Activated naive CD4-positive, alpha-beta T cell treated with anti-CD3 and anti-CD28 coated beads, Interleukin-2, amount 10 ng/mL, durations not matched to agents 7 days and 5 days (primary cell): Measurements from ENCODE around the gene PLEKHM3.
"Not testable (repeated sequence)": the region's sequence is repeated elsewhere in the genome, so short reads cannot be mapped to it uniquely, and the experiment has no call there.

Experiments used
- CTCF ChIA-PET: fragments of 350-600 bp; sonication (Branson Sonifier 250); formaldehyde crosslinking; loops from one replicate; lab custom pipeline; 2021; ENCODE audit warnings: antibody characterized with exemption; lab: Charles Lee
- DNase-seq: peaks from one replicate; pipeline ENCODE4 v3.0.0-alpha.2; 2020
- H3K27ac Mint-ChIP-seq: one replicate; pipeline ENCODE4 v1.8.0; 2021; ENCODE audit warnings: mild to moderate bottlenecking, moderate library complexity, mixed read lengths
- H3K27me3 Mint-ChIP-seq: one replicate; pipeline ENCODE4 v1.8.0; 2021; ENCODE audit warnings: mild to moderate bottlenecking, mixed read lengths
- H3K36me3 Mint-ChIP-seq: one replicate; pipeline ENCODE4 v1.8.0; 2021; ENCODE audit warnings: mixed read lengths
- H3K4me1 Mint-ChIP-seq: one replicate; pipeline ENCODE4 v1.8.0; 2021; ENCODE audit warnings: mixed read lengths
- H3K4me3 Mint-ChIP-seq: one replicate; pipeline ENCODE4 v1.8.0; 2021; ENCODE audit warnings: mild to moderate bottlenecking, moderate library complexity, mixed read lengths
- H3K9me3 Mint-ChIP-seq: one replicate; pipeline ENCODE4 v1.8.0; 2021; ENCODE audit warnings: mixed read lengths

PLEKHM3 gene

GRCh38 chr2:207816546-207816945, 208.8 kb downstream of the PLEKHM3 start:
- no peak for DNase-seq
- CTCF ChIA-PET = no interaction called here
- H3K27me3 Mint-ChIP-seq = peaks cover 3% of the 10 kb centered on the region
- H3K4me1 Mint-ChIP-seq = no peaks in the 10 kb centered on the region
- H3K4me3 Mint-ChIP-seq = no peak overlapping the region
- no peaks in the 10 kb centered on the region for H3K36me3 Mint-ChIP-seq
- H3K27ac Mint-ChIP-seq = no peak overlapping the region
- no peaks in the 10 kb centered on the region for H3K9me3 Mint-ChIP-seq

GRCh38 chr2:207815254-207815653, 210.1 kb downstream of the PLEKHM3 start:
- H3K4me3 Mint-ChIP-seq = no peak overlapping the region
- no peak overlapping the region for H3K27ac Mint-ChIP-seq
- H3K4me1 Mint-ChIP-seq = no peaks in the 10 kb centered on the region
- CTCF ChIA-PET = no interaction called here
- no peaks in the 10 kb centered on the region for H3K9me3 Mint-ChIP-seq
- H3K27me3 Mint-ChIP-seq = peaks cover 5% of the 10 kb centered on the region
- no peaks in the 10 kb centered on the region for H3K36me3 Mint-ChIP-seq
- DNase-seq = no peak

- DNase-seq = no peak
Observed at GRCh38 chr2:207813942-207814341, 211.4 kb downstream of the PLEKHM3 start.

GRCh38 chr2:207813221-207813916, 212.0 kb downstream of the PLEKHM3 start:
- Mint-ChIP-seq H3K36me3 (no peaks in the 10 kb centered on the region), H3K27ac (no peak overlapping the region), H3K4me1 (no peaks in the 10 kb centered on the region), H3K27me3 (peaks cover 11% of the 10 kb centered on the region), H3K9me3 (no peaks in the 10 kb centered on the region), H3K4me3 (no peak overlapping the region)
- DNase-seq = no peak
- CTCF ChIA-PET = no interaction called here

More at GRCh38 chr2:207813942-207814341, 211.4 kb downstream of the PLEKHM3 start:
- CTCF ChIA-PET = no interaction called here
- Mint-ChIP-seq H3K27ac (no peak overlapping the region), H3K4me1 (no peaks in the 10 kb centered on the region), H3K9me3 (no peaks in the 10 kb centered on the region), H3K36me3 (no peaks in the 10 kb centered on the region), H3K27me3 (peaks cover 11% of the 10 kb centered on the region), H3K4me3 (no peak overlapping the region)

GRCh38 chr2:207812726-207813080, 212.6 kb downstream of the PLEKHM3 start:
- Mint-ChIP-seq H3K9me3 (no peaks in the 10 kb centered on the region), H3K27ac (no peak overlapping the region), H3K27me3 (peaks cover 11% of the 10 kb centered on the region), H3K4me1 (peaks cover under 1% of the 10 kb centered on the region), H3K36me3 (no peaks in the 10 kb centered on the region), H3K4me3 (no peak overlapping the region)
- CTCF ChIA-PET = no interaction called here
- DNase-seq = no peak

GRCh38 chr2:207812058-207812725, 213.1 kb downstream of the PLEKHM3 start:
- H3K27me3 Mint-ChIP-seq = peaks cover 11% of the 10 kb centered on the region
- no peak overlapping the region for H3K4me3 Mint-ChIP-seq
- peaks cover 4% of the 10 kb centered on the region for H3K4me1 Mint-ChIP-seq
- CTCF ChIA-PET = no interaction called here
- H3K9me3 Mint-ChIP-seq = no peaks in the 10 kb centered on the region
- no peaks in the 10 kb centered on the region for H3K36me3 Mint-ChIP-seq
- DNase-seq = no peak
- peak overlapping the region; percentile 4 for H3K27ac Mint-ChIP-seq

- DNase-seq, CTCF ChIA-PET, H3K4me1 Mint-ChIP-seq, H3K4me3 Mint-ChIP-seq, H3K27ac Mint-ChIP-seq, H3K9me3 Mint-ChIP-seq, H3K36me3 Mint-ChIP-seq: not testable (repeated sequence)
- H3K27me3 Mint-ChIP-seq = peaks cover 11% of the 10 kb centered on the region
Observed at GRCh38 chr2:207811658-207812057, 213.7 kb downstream of the PLEKHM3 start.

GRCh38 chr2:207810200-207810788, 215.0 kb downstream of the PLEKHM3 start:
- Mint-ChIP-seq H3K4me3 (no peak overlapping the region), H3K27ac (no peak overlapping the region), H3K4me1 (peaks cover 4% of the 10 kb centered on the region), H3K36me3 (no peaks in the 10 kb centered on the region), H3K27me3 (peaks cover 11% of the 10 kb centered on the region), H3K9me3 (no peaks in the 10 kb centered on the region)
- CTCF ChIA-PET = no interaction called here
- no peak for DNase-seq

GRCh38 chr2:207808119-207808518, 217.2 kb downstream of the PLEKHM3 start:
- Mint-ChIP-seq H3K9me3 (no peaks in the 10 kb centered on the region), H3K36me3 (no peaks in the 10 kb centered on the region), H3K27me3 (peaks cover 17% of the 10 kb centered on the region), H3K4me3 (no peak overlapping the region), H3K4me1 (peaks cover 4% of the 10 kb centered on the region), H3K27ac (no peak overlapping the region)
- DNase-seq = no peak
- CTCF ChIA-PET = no interaction called here

GRCh38 chr2:207807516-207807915, 217.8 kb downstream of the PLEKHM3 start:
- Mint-ChIP-seq H3K27ac (no peak overlapping the region), H3K4me3 (no peak overlapping the region), H3K4me1 (peaks cover 4% of the 10 kb centered on the region), H3K27me3 (peaks cover 17% of the 10 kb centered on the region), H3K9me3 (no peaks in the 10 kb centered on the region), H3K36me3 (no peaks in the 10 kb centered on the region)
- CTCF ChIA-PET = no interaction called here
- DNase-seq = no peak

- Mint-ChIP-seq H3K27ac (no peak overlapping the region), H3K9me3 (no peaks in the 10 kb centered on the region), H3K36me3 (no peaks in the 10 kb centered on the region), H3K4me1 (peaks cover 4% of the 10 kb centered on the region), H3K4me3 (no peak overlapping the region), H3K27me3 (peaks cover 19% of the 10 kb centered on the region)
- CTCF ChIA-PET = interaction anchor here (0.8 kb wide), 1 partner anchor 235 kb away, joined by 3 read pairs; no protein-coding TSS in a partner anchor
- no peak for DNase-seq
Observed at GRCh38 chr2:207805566-207806226, 219.6 kb downstream of the PLEKHM3 start.

- CTCF ChIA-PET = no interaction called here
- Mint-ChIP-seq H3K9me3 (no peaks in the 10 kb centered on the region), H3K36me3 (no peaks in the 10 kb centered on the region), H3K4me1 (peaks cover 3% of the 10 kb centered on the region), H3K27me3 (peaks cover 11% of the 10 kb centered on the region), H3K4me3 (no peak overlapping the region), H3K27ac (no peak overlapping the region)
- no peak for DNase-seq
Observed at GRCh38 chr2:207802650-207803049, 222.7 kb downstream of the PLEKHM3 start.

- no peak for DNase-seq
- H3K9me3 Mint-ChIP-seq = no peaks in the 10 kb centered on the region
- CTCF ChIA-PET = no interaction called here
- H3K4me3 Mint-ChIP-seq = no peak overlapping the region
- peaks cover 11% of the 10 kb centered on the region for H3K27me3 Mint-ChIP-seq
- no peak overlapping the region for H3K27ac Mint-ChIP-seq
- H3K4me1 Mint-ChIP-seq = no peaks in the 10 kb centered on the region
- H3K36me3 Mint-ChIP-seq = no peaks in the 10 kb centered on the region
Observed at GRCh38 chr2:207801259-207801658, 224.1 kb downstream of the PLEKHM3 start.

GRCh38 chr2:207796585-207797350, 228.6 kb downstream of the PLEKHM3 start:
- CTCF ChIA-PET = no interaction called here
- peaks cover 5% of the 10 kb centered on the region for H3K4me1 Mint-ChIP-seq

More at GRCh38 chr2:207796585-207797350, 228.6 kb downstream of the PLEKHM3 start:
- no peak overlapping the region for H3K27ac Mint-ChIP-seq
- no peaks in the 10 kb centered on the region for H3K36me3 Mint-ChIP-seq
- DNase-seq = no peak
- no peaks in the 10 kb centered on the region for H3K9me3 Mint-ChIP-seq
- no peak overlapping the region for H3K4me3 Mint-ChIP-seq
- peaks cover 16% of the 10 kb centered on the region for H3K27me3 Mint-ChIP-seq
